ENCODE measurements around the gene STAC.
"Not testable (repeated sequence)": the region's sequence is repeated elsewhere in the genome, so short reads cannot be mapped to it uniquely, and the experiment has no call there.

STAC gene

DNA sequence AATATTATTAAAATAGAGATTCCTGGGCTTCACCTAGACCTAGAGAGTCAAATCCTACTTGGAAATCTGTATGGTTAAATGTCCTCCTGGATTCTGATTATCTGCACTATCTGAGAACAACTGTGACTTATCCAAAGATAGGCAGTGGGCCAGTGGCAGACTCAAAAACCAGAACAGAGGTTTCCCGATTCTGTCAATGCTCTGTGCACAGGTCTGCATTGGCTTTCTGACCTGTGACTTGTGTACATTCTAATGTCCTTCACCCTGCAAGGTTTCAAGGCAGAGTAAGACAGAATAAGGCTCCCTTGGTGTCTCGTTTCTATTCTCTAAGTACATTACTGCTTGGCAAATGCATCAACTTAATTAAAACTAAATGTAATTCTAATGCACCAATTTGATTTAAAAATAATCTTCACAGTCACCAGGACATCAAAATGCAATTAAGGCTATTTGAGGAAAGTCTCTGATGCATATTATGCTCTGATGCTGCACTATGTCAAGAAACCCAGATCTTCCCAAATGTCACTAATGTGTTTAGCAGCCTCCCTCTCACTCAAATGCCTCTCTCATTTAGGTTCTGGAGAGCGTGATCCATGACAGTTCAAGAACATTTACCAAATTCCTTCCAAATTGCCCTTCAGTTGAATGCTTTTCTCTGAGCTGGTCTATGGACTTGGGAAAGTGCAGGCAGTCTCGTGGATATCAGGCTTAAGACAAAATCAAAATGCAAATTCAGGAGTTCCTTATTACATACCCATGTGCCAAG is 140.1 kb downstream of the STAC start:
- FAIRE-seq: no peak

DNA sequence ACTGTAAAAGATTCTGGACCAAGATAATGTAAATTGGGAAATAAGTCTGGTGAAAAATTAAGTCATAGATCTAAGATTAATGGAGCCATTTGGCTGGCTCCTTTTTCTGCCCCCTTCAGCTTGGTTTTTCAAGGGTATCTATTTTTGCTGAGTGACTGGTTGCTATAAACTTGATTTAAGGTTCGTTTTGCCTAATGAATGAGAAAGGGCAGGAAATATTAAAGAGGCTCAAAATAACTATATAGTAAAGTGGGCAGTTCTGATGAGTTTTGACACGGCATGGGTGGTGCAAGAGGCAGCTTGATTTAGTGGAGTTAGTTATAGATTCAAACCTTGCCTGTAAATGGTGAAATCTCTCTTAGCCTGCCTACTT is 140.7 kb downstream of the STAC start:
- FAIRE-seq: no peak

GRCh38 chr3:36524560-36524959 is 144.3 kb downstream of the STAC start:
- no peak for FAIRE-seq

DNA sequence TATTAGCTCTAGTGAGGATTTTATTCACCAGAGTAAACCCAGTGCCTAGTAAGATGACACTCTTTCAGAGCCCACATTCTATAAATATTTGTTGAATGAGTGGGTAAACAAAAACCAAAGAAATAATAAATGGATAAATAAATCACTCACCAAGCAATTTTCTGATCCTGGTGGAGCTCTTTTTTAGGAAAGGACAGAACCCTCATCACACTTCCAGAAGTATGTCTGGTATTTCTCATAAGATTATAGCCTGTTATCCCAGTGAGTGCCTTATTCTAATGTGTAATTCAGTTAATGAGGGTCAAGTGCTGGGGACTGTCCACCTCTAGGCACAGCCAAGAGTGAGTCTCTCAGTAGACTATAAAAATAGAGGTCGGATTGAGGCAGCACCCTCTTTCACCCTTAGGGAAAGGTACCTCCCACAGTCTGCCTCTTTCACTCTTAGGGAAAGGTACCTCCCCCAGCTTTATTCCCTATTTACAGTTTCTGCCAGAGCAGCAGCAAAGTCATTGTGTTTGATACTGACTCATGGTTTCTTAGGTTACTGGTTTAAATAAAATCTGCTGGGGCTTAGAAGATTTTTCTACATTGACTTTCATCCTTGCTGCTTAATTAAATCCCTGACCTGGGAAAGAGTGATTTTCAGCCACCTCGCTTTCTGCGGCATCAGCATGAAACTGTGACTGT is 145.0 kb downstream of the STAC start:
- no peak for FAIRE-seq

DNA sequence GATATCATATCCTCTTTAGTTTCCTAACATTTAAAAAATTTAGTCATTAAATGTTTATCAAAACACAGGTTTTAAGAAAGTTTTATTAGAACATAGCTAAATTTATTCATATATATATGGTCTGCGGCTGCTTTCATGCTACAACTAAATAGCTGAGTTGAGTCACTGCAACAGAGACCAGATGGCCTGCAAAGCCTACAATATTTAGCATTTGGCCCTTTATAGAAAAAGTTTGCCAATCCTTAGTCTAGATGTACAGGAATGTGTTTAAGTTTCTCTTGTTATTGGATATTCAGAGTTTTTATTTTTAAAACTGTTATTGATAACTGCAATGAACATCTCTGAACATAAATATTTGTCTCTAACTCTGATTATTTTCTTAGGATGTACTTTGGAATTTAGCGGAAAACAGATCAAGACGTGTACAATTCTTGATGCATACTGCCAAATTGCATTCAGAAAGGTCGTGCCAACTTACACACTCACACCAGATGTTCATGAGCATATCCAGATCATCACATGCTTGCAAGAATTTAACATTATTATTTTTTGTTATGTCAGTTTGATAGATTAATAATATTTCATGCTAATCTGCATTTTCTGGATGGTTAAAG is 157.9 kb downstream of the STAC start:
- no peak for FAIRE-seq

- no peak for FAIRE-seq
These were observed 160.7 kb downstream of the STAC start for GRCh38 chr3:36540888-36541518.

- FAIRE-seq: no peak
These were observed 161.9 kb downstream of the STAC start for GRCh38 chr3:36542186-36542585.

GRCh38 chr3:36543276-36543997 is 163.1 kb downstream of the STAC start:
- FAIRE-seq: no peak

GRCh38 chr3:36546226-36546625 is 165.9 kb downstream of the STAC start:
- no peak for FAIRE-seq

GRCh38 chr3:36548712-36549111 is 168.4 kb downstream of the STAC start:
- no peak for FAIRE-seq

- no peak for FAIRE-seq
These were observed 176.9 kb downstream of the STAC start for GRCh38 chr3:36557021-36557707.

DNA sequence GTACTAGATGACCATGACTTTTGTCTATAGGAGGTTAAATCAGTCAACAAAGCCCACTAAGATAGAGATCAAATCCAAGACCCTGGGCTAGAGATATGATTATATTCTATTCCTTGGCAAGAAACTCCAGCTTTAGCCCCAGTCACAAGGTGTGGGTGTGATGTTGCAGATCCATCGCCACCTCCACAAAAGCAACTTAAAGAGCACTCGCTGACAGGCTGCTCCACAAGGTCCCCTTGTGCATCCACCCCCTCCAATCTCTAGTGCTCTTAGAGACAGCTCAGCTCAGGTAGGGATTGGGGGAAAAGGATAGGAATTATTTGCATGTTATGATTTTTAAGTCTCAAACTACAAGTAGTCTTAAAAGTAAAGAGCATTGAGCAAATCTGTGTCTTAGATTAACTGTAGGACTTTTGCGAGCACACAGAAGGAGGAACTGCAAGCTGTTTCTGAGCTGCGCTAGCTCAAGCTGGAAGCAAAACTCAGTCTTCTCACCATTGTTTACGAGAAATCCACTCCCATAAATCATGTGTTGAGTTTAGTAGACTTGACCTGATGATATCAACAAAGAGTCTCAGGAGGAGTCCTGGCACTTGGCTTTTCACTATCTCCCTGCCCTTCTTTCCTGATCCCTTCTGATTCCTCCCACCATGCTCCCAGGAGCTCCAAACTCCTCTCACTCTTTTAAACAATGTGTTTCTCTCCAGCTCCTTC is 177.6 kb downstream of the STAC start:
- no peak for FAIRE-seq

DNA sequence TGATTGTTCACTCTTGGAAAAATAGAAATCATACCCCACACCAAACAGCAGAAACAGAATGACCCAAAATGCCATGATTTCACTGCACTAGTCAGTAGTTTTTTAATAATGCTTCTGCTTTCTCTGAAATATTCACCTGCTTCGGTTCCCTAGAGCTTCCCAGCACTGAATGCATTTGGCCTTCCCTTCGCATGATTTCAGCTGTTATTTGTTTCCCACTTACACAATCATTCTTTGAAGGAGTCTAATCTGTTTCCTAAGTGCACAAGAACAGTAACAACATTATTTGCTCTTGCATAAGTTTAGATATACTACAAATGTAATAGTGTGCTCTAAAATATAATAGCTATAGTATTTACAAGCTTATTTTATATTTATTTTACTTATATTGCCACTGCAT is 178.7 kb downstream of the STAC start:
- no peak for FAIRE-seq

- no peak for FAIRE-seq
These were observed 180.4 kb downstream of the STAC start for GRCh38 chr3:36560685-36561084.

DNA sequence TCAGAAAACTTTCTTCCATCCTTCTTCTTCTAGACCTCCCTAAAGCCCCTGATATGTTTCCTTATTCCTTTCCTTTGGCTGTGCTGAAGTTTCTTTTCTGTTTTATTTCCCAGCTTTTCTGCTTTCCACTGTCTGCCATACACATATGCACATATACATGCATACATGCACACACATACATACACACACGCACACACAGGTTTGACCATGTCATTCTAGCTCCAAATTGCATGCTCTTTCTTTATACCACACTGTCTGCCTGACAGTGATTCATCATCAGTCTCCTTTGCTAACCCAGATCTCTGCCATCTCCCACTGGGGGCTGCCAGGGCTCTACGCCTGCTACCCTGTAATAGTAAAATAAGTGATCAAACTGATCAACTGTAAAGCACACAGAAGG is 181.3 kb downstream of the STAC start:
- FAIRE-seq: no peak

GRCh38 chr3:36562945-36563344 is 182.6 kb downstream of the STAC start:
- FAIRE-seq: no peak

DNA sequence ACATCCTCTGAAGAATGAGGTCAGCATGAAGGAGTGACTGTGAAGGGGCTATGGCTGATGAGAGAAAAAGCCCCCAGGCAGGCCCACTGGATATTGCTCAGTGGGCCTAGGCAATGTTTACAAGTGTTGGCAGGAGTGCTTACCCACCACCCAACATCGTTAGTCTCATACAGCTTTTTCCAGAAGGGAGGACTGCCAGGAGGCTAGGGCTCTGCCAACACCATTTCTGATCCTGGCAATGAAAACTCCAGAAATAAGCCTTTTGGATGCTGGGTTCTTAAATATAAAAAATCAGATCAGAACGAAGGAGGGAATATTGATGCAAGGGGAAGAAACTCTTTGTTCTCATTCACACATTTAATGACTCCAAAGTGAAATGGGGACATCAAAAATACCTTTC is 194.9 kb downstream of the STAC start:
- no peak for FAIRE-seq

GRCh38 chr3:36578418-36578817 is 198.1 kb downstream of the STAC start:
- FAIRE-seq: not testable (repeated sequence)

GRCh38 chr3:36579746-36580145 is 199.4 kb downstream of the STAC start:
- FAIRE-seq: no peak

DNA sequence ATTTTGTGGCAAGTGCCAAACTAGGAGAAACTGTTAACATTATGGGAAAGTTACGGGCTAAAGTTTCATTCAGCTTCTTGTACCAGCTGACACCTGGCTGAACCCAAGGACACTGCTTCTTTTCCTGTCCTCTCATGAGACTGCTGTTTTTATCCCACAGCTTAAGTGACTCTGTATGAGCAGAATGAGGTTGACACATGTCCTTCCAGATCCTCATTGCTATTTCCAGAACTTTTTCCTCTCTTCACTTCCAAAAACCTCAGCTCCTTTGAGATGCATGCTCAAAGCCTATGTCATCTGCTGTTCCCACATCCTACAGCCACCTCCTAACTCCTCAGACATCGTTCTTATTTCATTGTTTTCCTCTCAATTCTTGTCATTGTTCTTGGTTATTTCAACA is 200.4 kb downstream of the STAC start:
- FAIRE-seq: no peak

GRCh38 chr3:36591959-36592358 is 211.7 kb downstream of the STAC start:
- no peak for FAIRE-seq

DNA sequence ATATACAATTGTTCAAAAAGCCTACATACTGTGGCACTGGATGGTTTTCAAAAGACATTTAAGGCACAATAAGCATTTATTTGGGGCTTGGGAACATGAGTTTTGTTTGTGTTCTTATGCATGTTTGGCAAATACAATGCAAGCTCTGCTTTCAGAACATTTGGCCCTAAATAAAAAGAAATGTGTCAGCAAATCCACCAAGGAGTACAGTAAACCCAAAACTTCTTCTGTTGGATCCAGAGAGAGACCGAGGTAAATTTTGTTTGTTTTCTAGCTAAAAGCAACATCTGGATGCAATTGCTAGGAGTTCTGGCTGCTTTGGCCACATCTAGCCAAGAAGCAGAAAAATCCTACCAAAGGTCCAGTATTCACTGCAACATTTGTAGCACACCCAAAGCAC is 215.2 kb downstream of the STAC start:
- FAIRE-seq: no peak

Data from colon (tissue), 2 donors.